Measurements from ENCODE around the gene CYP2B6.
"Not testable (repeated sequence)": the region's sequence is repeated elsewhere in the genome, so short reads cannot be mapped to it uniquely, and the experiment has no call there.

DNA sequence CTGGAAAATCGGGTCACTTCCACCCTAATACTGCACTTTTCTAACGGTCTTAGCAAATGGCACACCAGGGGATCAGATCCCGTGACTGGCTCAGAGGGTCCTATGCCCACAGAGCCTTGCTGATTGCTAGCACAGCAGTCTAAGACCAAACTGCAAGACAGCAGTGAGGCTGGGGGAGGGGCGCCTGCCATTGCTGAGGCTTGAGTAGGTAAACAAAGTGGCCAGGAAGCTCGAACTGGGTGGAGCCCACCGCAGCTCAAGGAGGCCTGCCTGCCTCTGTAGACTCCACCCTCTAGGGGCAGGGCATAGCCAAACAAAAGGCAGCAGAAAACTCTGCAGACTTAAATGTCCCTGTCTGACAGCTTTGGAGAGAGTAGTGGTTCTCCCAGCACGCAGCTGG is 42.2 kb downstream of the CYP2B6 start:
- TF ChIP-seq CTCF (conservative IDR thresholded peaks at IDR 0.05 in 1 of 2, IDR thresholded peaks at IDR 0.05 in 1 of 2; ENCODE audit: low read depth in 1 of 2, low read length in 2 of 2); EZH2 (IDR thresholded peaks at IDR 0.05; ENCODE audit: low read length, missing control alignments): not testable (repeated sequence)

Data from fibroblast of lung (primary cell).